ENCODE results near the gene ARHGAP24. TPM values are rescaled to one million over a fixed set of nuclear protein-coding genes. Genes with fewer than 3 reads are reported as not detected.

ARHGAP24 gene
- total and polyA plus RNA-seq, 4 donors: 1.8 to 15.2 (median 3.3) TPM

DNA sequence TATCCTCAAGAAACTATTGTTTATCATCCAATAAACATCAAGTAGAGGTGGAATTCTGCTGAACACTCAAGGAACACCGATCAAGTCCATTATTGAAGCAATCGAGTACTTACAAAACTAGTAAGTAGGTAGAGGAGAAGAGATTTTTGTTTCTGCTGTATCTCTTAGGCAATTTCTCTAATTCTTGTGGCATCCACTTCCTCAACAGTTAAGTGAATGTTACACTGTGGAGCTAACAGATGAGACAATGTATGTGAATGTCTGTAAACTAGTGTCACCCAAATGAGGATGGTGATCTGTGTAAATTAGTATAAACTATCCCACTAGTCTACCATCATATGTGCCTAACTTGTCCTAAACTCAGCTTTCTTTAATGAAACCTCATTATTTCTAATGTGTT lies 261.6 kb downstream of the ARHGAP24 start:
- no peak overlapping the region for H3K27ac ChIP-seq (ENCODE audit: low read depth in 1 of 2, low read length in 2 of 2)
- H3K36me3 ChIP-seq (ENCODE audit: control insufficient read depth in 4 of 4, insufficient read depth in 3 of 4, low read depth in 1 of 4, low read length in 3 of 4): no peaks in the 10 kb centered on the region
- H3K27me3 ChIP-seq (ENCODE audit: control insufficient read depth in 4 of 4, insufficient read depth in 4 of 4, low read length in 3 of 4): no peaks in the 10 kb centered on the region
- H3K4me1 ChIP-seq (ENCODE audit: control insufficient read depth in 4 of 4, insufficient read depth in 4 of 4, low read length in 3 of 4): no peaks in the 10 kb centered on the region
- DNase-seq (ENCODE audit: low spot score): no peak
- H3K9ac ChIP-seq (ENCODE audit: low read depth in 1 of 2, low read length in 2 of 2): no peak overlapping the region
- WGBS: 88% methylated on average over 2 of the region's 2 CpGs
- TF ChIP-seq, protein P1, sequence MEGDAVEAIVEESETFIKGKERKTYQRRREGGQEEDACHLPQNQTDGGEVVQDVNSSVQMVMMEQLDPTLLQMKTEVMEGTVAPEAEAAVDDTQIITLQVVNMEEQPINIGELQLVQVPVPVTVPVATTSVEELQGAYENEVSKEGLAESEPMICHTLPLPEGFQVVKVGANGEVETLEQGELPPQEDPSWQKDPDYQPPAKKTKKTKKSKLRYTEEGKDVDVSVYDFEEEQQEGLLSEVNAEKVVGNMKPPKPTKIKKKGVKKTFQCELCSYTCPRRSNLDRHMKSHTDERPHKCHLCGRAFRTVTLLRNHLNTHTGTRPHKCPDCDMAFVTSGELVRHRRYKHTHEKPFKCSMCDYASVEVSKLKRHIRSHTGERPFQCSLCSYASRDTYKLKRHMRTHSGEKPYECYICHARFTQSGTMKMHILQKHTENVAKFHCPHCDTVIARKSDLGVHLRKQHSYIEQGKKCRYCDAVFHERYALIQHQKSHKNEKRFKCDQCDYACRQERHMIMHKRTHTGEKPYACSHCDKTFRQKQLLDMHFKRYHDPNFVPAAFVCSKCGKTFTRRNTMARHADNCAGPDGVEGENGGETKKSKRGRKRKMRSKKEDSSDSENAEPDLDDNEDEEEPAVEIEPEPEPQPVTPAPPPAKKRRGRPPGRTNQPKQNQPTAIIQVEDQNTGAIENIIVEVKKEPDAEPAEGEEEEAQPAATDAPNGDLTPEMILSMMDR (IDR thresholded peaks at IDR 0.05; ENCODE audit: low read depth, low read length, missing input control): no peak
- TF ChIP-seq ATF3 (IDR thresholded peaks at IDR 0.05): no peak
- no peak for TF ChIP-seq RAD21 (IDR thresholded peaks at IDR 0.05)
- no peak for TF ChIP-seq FOXA1 (IDR thresholded peaks at IDR 0.05)
- TF ChIP-seq HNF4A (conservative IDR thresholded peaks at IDR 0.05): no peak
- TF ChIP-seq YY1 (IDR thresholded peaks at IDR 0.05): no peak
- no peak for TF ChIP-seq EGR1 (IDR thresholded peaks at IDR 0.05; ENCODE audit: low read depth in 2 of 2)
- no peak for TF ChIP-seq ZBTB33 (IDR thresholded peaks at IDR 0.05)
- no peak for TF ChIP-seq RXRA (IDR thresholded peaks at IDR 0.05)
- TF ChIP-seq JUND (IDR thresholded peaks at IDR 0.05): no peak
- TF ChIP-seq FOXA2 (IDR thresholded peaks at IDR 0.05): no peak
- TF ChIP-seq SP1 (IDR thresholded peaks at IDR 0.05): no peak
- no peak for TF ChIP-seq REST (IDR thresholded peaks at IDR 0.05)
- TF ChIP-seq GABPA (IDR thresholded peaks at IDR 0.05 in 1 of 2, conservative IDR thresholded peaks at IDR 0.05 in 1 of 2): no peak
- no peak for TF ChIP-seq HNF4G (IDR thresholded peaks at IDR 0.05)
- TF ChIP-seq TAF1 (conservative IDR thresholded peaks at IDR 0.05): no peak
- TF ChIP-seq, protein P2, sequence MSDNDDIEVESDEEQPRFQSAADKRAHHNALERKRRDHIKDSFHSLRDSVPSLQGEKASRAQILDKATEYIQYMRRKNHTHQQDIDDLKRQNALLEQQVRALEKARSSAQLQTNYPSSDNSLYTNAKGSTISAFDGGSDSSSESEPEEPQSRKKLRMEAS (IDR thresholded peaks at IDR 0.05): no peak
- no peak for TF ChIP-seq NR2F2 (IDR thresholded peaks at IDR 0.05)
- H3K4me3 ChIP-seq (ENCODE audit: low read depth in 1 of 3, low read length in 3 of 3): no peak overlapping the region
- no peaks in the 10 kb centered on the region for H3K9me3 ChIP-seq (ENCODE audit: control insufficient read depth in 4 of 4, low read length in 3 of 4)

Measured in liver (tissue), 9 donors.